ENCODE data around the gene NDP.
A peak's percentile ranks its signal among the peaks of the same experiment; 100 is the strongest.

Gene NDP, protein sequence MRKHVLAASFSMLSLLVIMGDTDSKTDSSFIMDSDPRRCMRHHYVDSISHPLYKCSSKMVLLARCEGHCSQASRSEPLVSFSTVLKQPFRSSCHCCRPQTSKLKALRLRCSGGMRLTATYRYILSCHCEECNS

DNA sequence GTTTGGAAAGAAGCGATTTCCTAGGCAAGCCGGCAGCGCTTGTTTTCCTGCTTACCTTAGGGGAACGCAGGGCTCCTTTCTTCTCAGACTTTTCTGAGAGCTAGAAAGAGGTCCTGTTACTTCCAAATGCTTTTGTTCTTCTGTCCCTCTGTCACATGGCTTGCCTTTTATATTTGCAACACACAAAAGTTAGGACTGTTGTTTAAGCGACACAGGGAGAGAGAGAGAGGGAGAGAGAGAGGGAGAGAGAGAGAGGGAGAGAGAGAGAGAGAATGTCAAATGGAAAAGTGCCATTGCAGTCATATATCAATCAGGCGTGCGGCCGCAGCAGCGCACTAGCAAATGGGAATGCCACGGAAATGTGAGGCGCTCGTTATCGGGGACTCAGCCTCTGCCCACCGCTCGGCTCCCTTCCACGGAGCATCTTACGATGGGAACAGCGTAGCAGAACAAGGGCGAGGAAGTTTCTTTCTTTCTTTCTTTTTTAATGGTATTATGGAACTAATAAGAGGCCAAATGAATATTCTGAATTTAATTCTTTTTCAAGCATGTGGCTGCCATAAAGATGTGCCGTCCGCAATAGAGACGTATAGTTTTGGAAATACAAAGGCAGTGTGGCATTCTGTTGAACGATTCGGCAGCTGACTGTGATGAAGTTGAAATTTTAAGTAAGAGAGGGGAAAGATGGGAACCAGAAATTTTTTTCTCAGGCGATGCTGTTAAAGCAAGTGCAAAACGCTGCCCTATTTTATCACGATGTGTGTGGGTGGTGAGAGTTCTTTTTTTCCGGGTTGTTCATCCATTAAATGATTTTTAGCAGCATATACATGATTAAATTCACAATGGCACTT, at the start of gene NDP:
Gene NDP (minus strand): TSS at position 142 of the 851 bp plus-strand sequence. CDS start 14,745 bp downstream, outside the sequence.
- DNase-seq (ENCODE audit: low read depth in 3 of 3): no peak

DNA sequence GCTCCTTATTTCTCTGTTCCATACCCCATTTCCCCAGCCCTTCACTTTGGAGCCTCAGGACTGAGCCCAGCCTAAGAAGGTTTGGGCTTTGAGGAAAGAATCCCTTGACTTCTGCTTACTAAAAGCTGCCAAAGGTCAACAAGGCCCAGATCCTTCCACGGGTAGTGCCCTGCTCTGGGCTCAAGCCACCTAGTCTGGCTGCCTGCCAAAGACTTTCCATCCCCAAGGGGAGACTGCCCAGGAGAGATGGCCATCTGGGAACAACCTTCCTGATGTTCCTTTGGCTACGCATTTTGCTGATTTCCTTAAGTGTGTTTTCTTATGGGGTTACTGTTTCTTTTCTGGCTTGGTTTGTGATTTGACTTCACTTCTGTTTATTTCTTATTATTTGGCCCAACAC, 49.8 kb upstream of the NDP start:
- no peak for DNase-seq (ENCODE audit: low read depth in 3 of 3)

GRCh38 chrX:44020693-44021092, 47.5 kb upstream of the NDP start:
- no peak for DNase-seq (ENCODE audit: low read depth in 3 of 3)

GRCh38 chrX:44019911-44020310, 46.7 kb upstream of the NDP start:
- no peak for DNase-seq (ENCODE audit: low read depth in 3 of 3)

DNA sequence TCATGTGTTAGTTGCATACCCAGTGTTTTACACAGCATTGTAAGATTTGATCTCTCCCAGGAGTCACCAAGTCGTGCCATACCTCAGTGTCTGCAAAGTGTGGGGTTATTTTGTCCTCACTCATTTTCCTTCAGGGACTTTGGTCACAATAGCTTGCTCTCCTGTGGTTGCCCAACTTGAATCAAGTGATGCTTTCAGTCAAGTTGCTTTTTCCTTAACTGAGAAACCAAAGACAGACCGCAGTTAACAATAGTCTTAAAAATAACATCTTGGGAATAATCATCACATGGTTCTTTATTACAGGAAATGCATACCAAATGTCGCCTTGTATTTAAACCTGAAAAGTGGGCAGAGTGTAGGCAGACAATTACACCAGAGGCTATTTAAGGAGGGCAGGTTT, 44.5 kb upstream of the NDP start:
- DNase-seq (ENCODE audit: low read depth in 3 of 3): no peak

GRCh38 chrX:44016906-44017305, 43.7 kb upstream of the NDP start:
- no peak for DNase-seq (ENCODE audit: low read depth in 3 of 3)

GRCh38 chrX:44012484-44013096, 39.4 kb upstream of the NDP start:
- DNase-seq (ENCODE audit: low read depth in 3 of 3): peak; percentile 24 to 41 (median 26)

GRCh38 chrX:44011506-44011905, 38.3 kb upstream of the NDP start:
- no peak for DNase-seq (ENCODE audit: low read depth in 3 of 3)

DNA sequence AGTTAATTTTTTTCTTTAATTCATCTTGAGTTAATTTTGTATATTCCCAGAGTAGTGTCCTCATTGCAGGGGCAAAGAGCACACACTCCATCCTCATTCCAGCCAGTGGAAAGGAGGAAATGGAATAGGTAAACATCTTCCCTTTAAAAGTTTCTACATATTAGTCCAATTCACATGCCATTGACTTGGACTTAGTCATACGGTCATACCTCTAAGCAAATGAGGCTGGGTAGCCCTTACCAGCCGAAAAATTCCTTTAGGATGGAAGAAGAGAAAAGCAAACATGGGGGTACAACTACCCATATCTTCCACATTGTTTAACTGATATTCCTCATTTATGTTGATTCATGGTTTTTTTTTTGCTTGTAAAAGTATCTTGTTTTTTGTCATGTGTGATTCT, 37.4 kb upstream of the NDP start:
- no peak for DNase-seq (ENCODE audit: low read depth in 3 of 3)

GRCh38 chrX:44006081-44006480, 32.9 kb upstream of the NDP start:
- DNase-seq (ENCODE audit: low read depth in 3 of 3): no peak

DNA sequence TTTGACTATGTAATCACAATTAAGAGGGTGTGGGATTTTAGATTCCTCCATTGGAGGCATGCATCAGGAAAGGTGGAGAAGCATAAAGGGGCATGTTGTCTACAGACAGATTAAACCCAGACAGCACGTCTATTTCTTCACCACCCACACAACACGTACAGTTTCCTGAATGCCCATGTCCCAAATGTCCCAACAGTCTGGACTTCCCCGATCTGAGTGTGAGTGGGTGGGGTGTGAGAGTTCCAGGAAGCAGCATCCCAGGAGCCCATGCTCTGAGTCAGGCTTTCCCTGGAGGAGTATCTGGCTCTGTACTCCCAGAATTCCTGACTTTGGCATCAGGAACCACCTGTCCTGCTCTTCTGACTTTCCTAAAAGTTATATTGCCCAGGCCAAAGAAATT, 30.8 kb upstream of the NDP start:
- no peak for DNase-seq (ENCODE audit: low read depth in 3 of 3)

- no peak for DNase-seq (ENCODE audit: low read depth in 3 of 3)
Observed at GRCh38 chrX:44002567-44002966, 29.4 kb upstream of the NDP start.

DNA sequence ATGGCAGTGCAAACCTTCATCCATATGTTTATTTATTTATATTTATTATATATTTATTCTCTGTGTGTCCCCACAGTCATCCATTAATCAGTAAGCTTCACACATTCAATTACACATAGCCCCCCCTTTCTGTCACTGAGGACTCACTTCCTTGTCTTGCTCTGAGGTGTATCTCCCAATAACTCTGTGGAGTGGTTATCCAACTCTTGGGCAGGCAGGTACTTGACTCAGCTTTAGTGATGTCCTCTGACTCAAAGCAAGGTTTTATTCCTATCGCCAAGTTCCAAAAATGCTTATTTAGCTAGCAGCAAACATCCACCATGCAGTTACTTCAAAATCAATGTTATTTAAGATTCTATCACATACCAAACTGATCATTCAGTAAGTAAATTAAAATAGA, 25.2 kb upstream of the NDP start:
- no peak for DNase-seq (ENCODE audit: low read depth in 3 of 3)

DNA sequence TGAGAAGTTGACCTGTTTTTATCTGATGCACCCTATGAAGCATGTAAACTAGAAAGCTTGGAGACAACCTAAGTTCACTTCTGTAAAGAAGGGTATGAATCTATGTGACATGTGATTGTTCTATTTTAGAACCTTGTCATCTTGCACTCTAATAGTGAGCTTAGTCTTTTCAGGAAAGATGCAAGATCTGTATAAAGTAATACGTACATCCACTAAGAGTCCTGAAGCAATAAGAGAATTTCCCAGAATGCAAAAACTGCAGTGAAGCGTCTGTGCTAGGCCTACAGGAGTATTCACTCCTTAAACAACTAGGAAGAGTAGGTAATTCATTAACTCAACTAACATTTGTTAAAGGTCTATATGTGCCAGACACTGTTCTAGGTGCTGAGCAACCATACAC, 23.3 kb upstream of the NDP start:
- no peak for DNase-seq (ENCODE audit: low read depth in 3 of 3)

GRCh38 chrX:43986083-43986482, 12.9 kb upstream of the NDP start:
- DNase-seq (ENCODE audit: low read depth in 3 of 3): no peak

- DNase-seq (ENCODE audit: low read depth in 3 of 3): no peak
Observed at GRCh38 chrX:43985511-43985910, 12.3 kb upstream of the NDP start.

- DNase-seq (ENCODE audit: low read depth in 3 of 3): no peak
Observed at GRCh38 chrX:43978226-43978625, 5.0 kb upstream of the NDP start.

DNA sequence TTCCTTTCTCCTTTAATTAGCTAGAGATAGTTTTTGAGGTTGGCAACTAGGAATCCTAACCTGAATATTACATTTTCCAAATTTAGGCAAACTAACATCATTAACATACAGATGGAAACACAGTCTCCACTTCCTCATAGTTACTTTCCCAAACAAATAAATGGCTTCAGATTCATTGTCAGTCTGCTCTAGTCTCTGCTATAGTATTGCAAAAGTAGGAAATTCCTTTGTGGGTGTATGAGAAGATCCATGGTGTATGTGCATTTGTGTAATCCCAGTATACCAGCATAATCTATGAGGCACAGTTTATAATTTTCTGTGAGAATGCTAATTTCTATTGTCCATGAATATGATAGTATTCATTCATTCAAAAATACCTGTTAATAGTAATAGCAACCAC, 3.0 kb upstream of the NDP start:
- DNase-seq (ENCODE audit: low read depth in 3 of 3): no peak

- DNase-seq (ENCODE audit: low read depth in 3 of 3): no peak
Observed at GRCh38 chrX:43975796-43976195, 2.6 kb upstream of the NDP start.

DNA sequence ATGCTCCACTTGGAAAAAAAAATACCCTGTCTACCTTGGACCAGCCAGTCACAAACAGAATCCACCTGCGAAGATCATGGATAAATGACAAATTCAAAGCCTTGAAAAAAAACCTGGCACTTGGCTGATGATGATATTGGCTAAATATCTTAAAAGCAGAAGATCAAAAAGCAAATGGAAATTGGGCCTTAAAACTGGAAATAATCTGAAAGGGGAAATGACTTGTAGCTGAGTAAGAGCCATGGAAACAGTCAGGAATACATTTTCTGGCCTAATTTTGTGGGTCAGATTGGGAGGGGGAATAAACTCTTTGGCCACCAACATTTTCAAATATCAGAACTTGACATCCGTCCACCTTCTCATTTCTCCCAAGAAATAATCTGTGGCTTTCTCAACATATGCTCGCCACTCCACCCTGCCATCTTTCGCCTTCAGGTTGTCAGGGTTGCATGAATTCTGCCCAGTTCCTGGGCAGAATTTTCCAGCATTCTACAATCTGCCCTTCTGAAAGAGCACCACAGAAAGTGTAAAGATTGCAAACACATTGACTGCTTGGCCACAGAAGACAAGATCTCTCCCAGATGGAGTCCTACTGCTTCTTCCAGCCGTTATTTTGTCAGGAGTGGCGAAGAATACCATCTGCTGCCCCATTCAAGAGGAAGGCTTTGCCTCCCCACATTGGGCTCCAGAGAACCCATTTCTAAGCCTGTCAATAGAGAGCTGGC, 1.7 kb upstream of the NDP start:
- no peak for DNase-seq (ENCODE audit: low read depth in 3 of 3)

GRCh38 chrX:43974100-43974475, 898 bp upstream of the NDP start:
- no peak for DNase-seq (ENCODE audit: low read depth in 3 of 3)

Measured in stimulated activated CD4-positive, alpha-beta T cell treated with anti-CD3 and anti-CD28 coated beads, TNF-alpha, amount 100 ng/mL, for 48 hours (primary cell).